ENCODE results near the gene NPIPA8.
"Not testable (repeated sequence)": the region's sequence is repeated elsewhere in the genome, so short reads cannot be mapped to it uniquely, and the experiment has no call there.

- TF ChIP-seq CTCF (IDR thresholded peaks at IDR 0.05; ENCODE audit: low read depth, low read length); EZH2phosphoT487 (IDR thresholded peaks at IDR 0.05; ENCODE audit: low read depth): not testable (repeated sequence)
These were observed 24.7 kb downstream of the NPIPA8 start for GRCh38 chr16:18311811-18312210.

Data from OCI-LY3 (cell line).